GM23248 (cell line): Measurements from ENCODE around the gene CD177.
"Not testable (repeated sequence)": the region's sequence is repeated elsewhere in the genome, so short reads cannot be mapped to it uniquely, and the experiment has no call there.

Experiments
- EZH2 ChIP-seq: fragments of 200-600 bp; sonication (generic); IDR thresholded peaks from 2 replicates; pipeline ENCODE4 v1.6.1; 2018; ENCODE audit warnings: antibody characterized with exemption, mild to moderate bottlenecking; ENCODE audit not compliant: insufficient read depth, poor library complexity, severe bottlenecking
- EZH2phosphoT487 ChIP-seq: fragments of 200-600 bp; sonication (generic); IDR thresholded peaks from 2 replicates; pipeline ENCODE4 v1.6.1; 2018; ENCODE audit warnings: antibody characterized with exemption, moderate library complexity, mild to moderate bottlenecking, low read depth; ENCODE audit not compliant: insufficient read depth

GRCh38 chr19:43393501-43393900, 40.0 kb downstream of the CD177 start:
- not testable (repeated sequence) for TF ChIP-seq EZH2, EZH2phosphoT487
